GM12875 (cell line): ENCODE measurements around the gene SLC25A39.

Experiments used
- H3K4me3 ChIP-seq: one replicate; pipeline ENCODE4 v1.5.1; 2011; ENCODE audit warnings: low read depth, low read length, control low read depth
- CTCF ChIP-seq: IDR thresholded peaks from 2 replicates; pipeline ENCODE4 v1.5.1; 2011; ENCODE audit warnings: low read depth, mild to moderate bottlenecking, control low read depth, inconsistent platforms, low read length, moderate library complexity, borderline replicate concordance; ENCODE audit not compliant: insufficient read depth

The SLC25A39 gene

GRCh38 chr17:44314031-44314430 lies 10.6 kb downstream of the SLC25A39 start:
- H3K4me3 ChIP-seq: no peak overlapping the region
- no peak for TF ChIP-seq CTCF

GRCh38 chr17:44312396-44313104 lies 12.1 kb downstream of the SLC25A39 start:
- TF ChIP-seq CTCF: no peak

GRCh38 chr17:44311562-44312181 lies 13.0 kb downstream of the SLC25A39 start:
- no peak for TF ChIP-seq CTCF

More at GRCh38 chr17:44312396-44313104, 12.1 kb downstream of the SLC25A39 start:
- no peak overlapping the region for H3K4me3 ChIP-seq

GRCh38 chr17:44310609-44311376 lies 13.8 kb downstream of the SLC25A39 start:
- H3K4me3 ChIP-seq: no peak overlapping the region
- no peak for TF ChIP-seq CTCF

More at GRCh38 chr17:44311562-44312181, 13.0 kb downstream of the SLC25A39 start:
- H3K4me3 ChIP-seq: no peak overlapping the region

- no peak overlapping the region for H3K4me3 ChIP-seq
- no peak for TF ChIP-seq CTCF
Observed at GRCh38 chr17:44310188-44310587, 14.4 kb downstream of the SLC25A39 start.

- H3K4me3 ChIP-seq: no peak overlapping the region
- TF ChIP-seq CTCF: no peak
Observed at GRCh38 chr17:44309472-44309871, 15.2 kb downstream of the SLC25A39 start.
